Stomach (tissue), 9 donors: Measurements from ENCODE around the gene CHGA. TPM values are rescaled to one million over a fixed set of nuclear protein-coding genes. Genes with fewer than 3 reads are reported as not detected.

Experiments
- DNase-seq, 2 donors: peaks; one replicate each; pipeline versions ENCODE4 v3.0.0 to v3.0.0-alpha.2; 2013 to 2019
- H3K27ac ChIP-seq, 5 donors: fragments of 200-600 bp in 4 of 5; sonication (generic) in 4 of 5; one replicate each; pipeline ENCODE4 v1.5.1; 2013 to 2019; ENCODE audit warnings: mild to moderate bottlenecking in 1 of 5, moderate library complexity in 1 of 5
- H3K27me3 ChIP-seq, 3 donors: fragments of 200-600 bp; sonication (generic); one replicate each; pipeline ENCODE4 v1.5.1; 2017 to 2019; ENCODE audit warnings: mixed run types in 1 of 3
- H3K36me3 ChIP-seq, 4 donors: fragments of 200-600 bp; sonication (generic); 1 replicate in 3 of 4; 2 replicates in 1 of 4; pipeline ENCODE4 v1.5.1; 2016 to 2019
- H3K4me1 ChIP-seq, 4 donors: fragments of 200-600 bp; sonication (generic); one replicate each; pipeline ENCODE4 v1.5.1; 2016 to 2019
- H3K4me3 ChIP-seq, 4 donors: fragments of 200-600 bp; sonication (generic) in 3 of 4; one replicate each; pipeline ENCODE4 v1.5.1; 2016 to 2019; ENCODE audit warnings: mild to moderate bottlenecking in 1 of 4
- H3K9me3 ChIP-seq, 4 donors: fragments of 200-600 bp; sonication (generic); one replicate each; pipeline ENCODE4 v1.5.1; 2016 to 2019
- CTCF ChIP-seq, 7 experiments: fragments of 450-650 bp in 4 of 7; fragments of 200-600 bp in 3 of 7; sonication (generic) in 3 of 7; IDR thresholded peaks; one replicate each; pipeline ENCODE4 v1.5.1; 2016 to 2019; ENCODE audit warnings: antibody characterized with exemption in 7 of 7, control low read depth in 2 of 7, mild to moderate bottlenecking in 1 of 7
- EP300 ChIP-seq: sonication (generic); formaldehyde crosslinking; IDR thresholded peaks from one replicate; pipeline ENCODE4 v1.6.1; 2017; ENCODE audit warnings: antibody characterized with exemption
- POLR2A ChIP-seq, 4 donors: fragments of 450-650 bp; IDR thresholded peaks; one replicate each; pipeline ENCODE4 v1.6.1; 2016; ENCODE audit warnings: antibody characterized with exemption in 4 of 4, control low read depth in 2 of 4, mild to moderate bottlenecking in 1 of 4, moderate library complexity in 1 of 4
- POLR2AphosphoS5 ChIP-seq, 3 donors: sonication (generic); formaldehyde crosslinking; IDR thresholded peaks; one replicate each; pipeline ENCODE4 v1.6.1; 2016; ENCODE audit warnings: antibody characterized with exemption in 3 of 3
- WGBS, 5 donors: extraction: QIAGEN DNeasy Blood & Tissue Kit in 3 of 5; methylation state at CpG; one replicate each; pipeline versions ENCODE4 v1.1.5 to v1.1.7; 2013 to 2018; 5-methylcytosine and 5-hydroxymethylcytosine counted together
- intact Hi-C: fragments of 100-400 bp; cut with DNase I; formaldehyde crosslinking; loops from one replicate; pipeline ENCODE4 v1.15.1; 2023; ENCODE audit warnings: low total_unique reads
- polyA plus RNA-seq, 3 donors: library from polyadenylated mRNA; stranded (reverse); fragments of 200-250 nt; gene quantifications; one replicate each; pipeline ENCODE4 v1.2.3, GENCODE V29; 2013
- total RNA-seq, 5 donors: library from RNA; depleted of rRNA; stranded (reverse); fragments of >200 nt; gene quantifications; one replicate each; pipeline versions ENCODE4 v1.1.0 to v1.2.3, GENCODE V29; 2014 to 2016
- donor health status: healthy with polysubstance abuse.
- donor health status: Bipolar disorder and iron deficiency.
- donor health status: healthy.

The CHGA gene
- total and polyA plus RNA-seq, 8 donors: 2.3 to 455 (median 132) TPM

GRCh38 chr14:92982956-92983355 lies 60.0 kb downstream of the CHGA start:
- peaks cover 18 to 34% (median 27%) of the 10 kb centered on the region in 4 donors for H3K4me1 ChIP-seq
- peaks cover 4 to 21% (median 14%) of the 10 kb centered on the region in 4 donors for H3K9me3 ChIP-seq
- intact Hi-C loops: no loop called here
- no peak overlapping the region for H3K27ac ChIP-seq
- DNase-seq: no peak
- WGBS, 5 donors: 93 to 97% (median 94%) methylated on average over 7 to 8 of the region's 8 CpGs
- H3K36me3 ChIP-seq: peaks cover 0 to 28% (median 15%) of the 10 kb centered on the region in 4 donors
- H3K27me3 ChIP-seq: no peaks in the 10 kb centered on the region
- H3K4me3 ChIP-seq: no peak overlapping the region
- no peak for TF ChIP-seq POLR2AphosphoS5 (IDR thresholded peaks at IDR 0.05)
- no peak for TF ChIP-seq POLR2A (IDR thresholded peaks at IDR 0.05)
- no peak for TF ChIP-seq CTCF (IDR thresholded peaks at IDR 0.05)
- no peak for TF ChIP-seq EP300

GRCh38 chr14:92984082-92984788 lies 61.3 kb downstream of the CHGA start:
- TF ChIP-seq CTCF (IDR thresholded peaks at IDR 0.05): no peak
- H3K36me3 ChIP-seq: peaks cover 0 to 18% (median 8%) of the 10 kb centered on the region in 4 donors
- H3K9me3 ChIP-seq: peaks cover 0 to 10% (median 4%) of the 10 kb centered on the region in 4 donors
- H3K27me3 ChIP-seq: no peaks in the 10 kb centered on the region
- no peak for DNase-seq
- intact Hi-C loops: no loop called here
- H3K4me3 ChIP-seq: no peak overlapping the region
- peaks cover 18 to 34% (median 27%) of the 10 kb centered on the region in 4 donors for H3K4me1 ChIP-seq
- no peak overlapping the region for H3K27ac ChIP-seq
- 82 to 92% (median 89%) methylated on average over 5 of the region's 5 CpGs for WGBS, 5 donors

Other genes with a start within 250 kb of the CHGA start
- gene LGMN, start 174.5 kb upstream of the CHGA start, total RNA-seq: 100 to 1,000 TPM in 2 of 5 donors, 10 to 100 TPM in 2, 1 to 10 TPM in 1; 8.2 to 142 (median 56.4) TPM
- 10 to 100 TPM; 35.0 to 62.9 (median 43.7) TPM for gene LGMN, start 174.5 kb upstream of the CHGA start, polyA plus RNA-seq
- gene GOLGA5, start 128.8 kb upstream of the CHGA start, total RNA-seq: 10 to 100 TPM; 17.4 to 43.3 (median 30.3) TPM
- 10 to 100 TPM; 23.6 to 59.9 (median 41.2) TPM for gene GOLGA5, start 128.8 kb upstream of the CHGA start, polyA plus RNA-seq
- 10 to 100 TPM; 17.8 to 46.3 (median 29.5) TPM for gene ITPK1, start 192.8 kb downstream of the CHGA start, total RNA-seq
- gene ITPK1, start 192.8 kb downstream of the CHGA start, polyA plus RNA-seq: 10 to 100 TPM; 23.3 to 32.8 (median 28.4) TPM